GM19372 (cell line): ENCODE results near the gene DKK3.

Experiments
- ATAC-seq: cut with Tn5 transposase; IDR thresholded peaks from one replicate; pipeline ENCODE4 v1.9.1; 2021; ENCODE audit warnings: mild to moderate bottlenecking, low read depth, moderate library complexity; ENCODE audit not compliant: unreplicated experiment

The DKK3 gene

DNA sequence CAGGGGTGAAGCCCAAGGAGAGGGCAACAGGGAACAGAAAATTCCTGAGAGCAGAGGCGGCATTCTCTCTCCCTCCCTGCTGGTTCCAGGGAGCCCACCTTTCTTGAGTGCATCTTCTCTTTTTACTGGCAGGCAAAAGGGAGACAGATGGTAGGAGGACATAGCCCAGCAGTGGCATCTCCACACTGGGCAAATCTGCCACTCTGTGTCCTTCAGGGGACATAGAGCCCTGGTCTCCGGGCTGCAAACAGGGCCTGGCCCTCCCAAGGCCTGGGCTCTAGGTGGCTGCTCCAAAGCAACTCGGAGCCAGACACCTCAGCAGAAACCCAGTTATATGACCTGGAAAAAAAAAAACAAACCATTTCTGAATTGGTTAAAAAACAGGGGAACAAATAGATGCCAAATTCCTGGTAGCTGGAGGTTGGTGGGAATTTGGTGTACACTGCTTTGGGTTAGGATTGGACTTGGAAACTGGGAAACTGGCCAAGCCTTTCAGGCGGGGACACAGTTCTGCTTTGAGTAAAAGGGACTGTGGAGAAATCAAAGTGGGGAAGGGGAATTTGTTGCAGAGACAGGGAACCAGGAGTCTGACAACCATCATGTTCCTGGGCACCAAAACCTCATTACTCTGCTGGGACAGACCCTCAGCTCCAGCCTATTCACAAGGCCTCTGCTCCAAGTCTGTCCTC lies 23.6 kb upstream of the DKK3 start:
- ATAC-seq: no peak

DNA sequence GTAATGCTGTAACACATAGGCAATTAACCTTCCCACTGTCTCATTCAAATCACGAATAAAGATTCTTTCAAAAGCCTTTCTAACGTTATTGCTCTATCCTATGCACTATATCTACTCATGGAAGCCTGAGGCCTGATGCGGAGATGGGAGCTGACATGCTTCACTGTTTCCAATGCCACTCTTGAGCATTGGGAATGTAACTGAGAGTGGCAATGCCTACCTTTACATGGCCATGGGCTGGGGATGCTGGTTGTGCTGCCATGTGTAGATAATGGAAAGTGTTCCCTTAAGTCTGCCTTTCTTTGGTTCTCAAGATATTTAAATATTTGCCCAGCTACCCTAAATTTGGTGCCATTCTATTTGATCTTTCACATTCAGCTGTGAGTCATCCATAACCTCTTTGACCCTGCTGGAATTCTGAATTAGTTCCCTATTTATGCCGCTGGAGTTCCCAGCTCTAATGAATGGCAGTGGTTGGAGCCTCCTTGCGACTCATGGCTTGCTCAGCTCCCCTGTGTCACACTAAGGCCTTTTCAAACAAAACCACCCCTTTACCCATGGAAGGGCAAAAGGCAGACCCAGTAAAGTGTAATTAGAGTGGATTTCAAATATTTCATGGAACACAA lies 21.4 kb upstream of the DKK3 start:
- ATAC-seq: no peak

DNA sequence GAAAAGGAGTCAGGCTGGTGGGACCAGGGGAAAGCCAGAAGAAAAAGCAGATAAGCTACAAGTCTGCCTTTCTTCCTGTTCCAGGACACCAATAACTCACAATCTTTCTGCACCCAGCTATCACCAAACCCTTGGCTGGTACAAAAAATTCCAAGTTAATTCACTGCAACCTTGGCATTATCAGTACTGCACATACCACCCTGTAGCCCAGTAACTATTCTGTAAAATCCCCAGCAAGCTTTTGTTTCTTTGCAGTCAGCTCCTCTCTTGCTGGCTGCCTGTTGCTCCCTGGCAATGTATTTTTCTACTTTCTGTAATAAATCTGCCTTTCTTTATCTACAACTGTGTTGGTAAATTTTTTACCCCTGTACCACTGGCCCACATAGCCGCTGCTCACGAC lies 20.7 kb upstream of the DKK3 start:
- no peak for ATAC-seq

GRCh38 chr11:12028303-12028702 lies 19.9 kb upstream of the DKK3 start:
- no peak for ATAC-seq

DNA sequence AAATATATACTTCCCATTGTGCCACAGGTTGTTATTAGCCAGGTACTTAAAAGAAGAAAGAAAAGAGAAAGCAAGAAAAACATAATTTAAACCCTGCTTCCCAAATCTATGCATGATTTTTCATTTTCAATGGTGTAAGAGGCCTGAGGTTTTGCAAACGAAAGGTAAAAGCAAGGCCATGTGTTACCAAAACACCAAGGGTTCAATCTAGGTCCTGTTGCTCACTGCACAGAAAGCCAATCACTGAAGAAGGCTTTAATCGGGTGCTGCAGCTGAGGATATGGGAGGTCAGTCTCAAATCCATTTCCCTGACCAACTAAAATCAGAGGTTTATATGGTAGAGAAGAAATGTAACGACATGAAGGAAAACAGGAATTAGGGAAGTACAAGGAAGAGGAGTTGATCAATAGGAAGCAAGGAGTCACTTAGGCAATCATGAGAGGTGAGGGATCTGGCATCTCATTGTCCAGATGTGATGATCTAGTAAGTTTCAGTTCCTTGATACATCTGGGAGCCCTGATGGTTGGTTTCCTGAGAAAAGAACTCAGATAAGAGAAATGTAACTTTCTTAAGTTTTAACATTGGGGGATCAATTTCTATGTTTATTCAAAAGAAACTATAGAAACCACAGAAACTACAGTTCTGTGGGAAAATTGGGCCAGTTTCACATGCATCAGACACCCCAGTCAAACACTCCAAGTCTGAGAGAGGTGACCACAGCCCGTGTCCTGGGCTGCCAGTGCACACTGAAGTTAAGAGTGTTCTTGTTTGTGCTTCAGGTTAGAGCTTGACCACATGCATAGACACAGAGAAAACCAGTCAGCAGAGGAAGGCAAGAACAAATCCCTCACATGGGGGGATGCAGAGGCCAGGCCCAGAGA lies 18.1 kb upstream of the DKK3 start:
- no peak for ATAC-seq

- no peak for ATAC-seq
These were observed 16.0 kb upstream of the DKK3 start for GRCh38 chr11:12024254-12024926.

DNA sequence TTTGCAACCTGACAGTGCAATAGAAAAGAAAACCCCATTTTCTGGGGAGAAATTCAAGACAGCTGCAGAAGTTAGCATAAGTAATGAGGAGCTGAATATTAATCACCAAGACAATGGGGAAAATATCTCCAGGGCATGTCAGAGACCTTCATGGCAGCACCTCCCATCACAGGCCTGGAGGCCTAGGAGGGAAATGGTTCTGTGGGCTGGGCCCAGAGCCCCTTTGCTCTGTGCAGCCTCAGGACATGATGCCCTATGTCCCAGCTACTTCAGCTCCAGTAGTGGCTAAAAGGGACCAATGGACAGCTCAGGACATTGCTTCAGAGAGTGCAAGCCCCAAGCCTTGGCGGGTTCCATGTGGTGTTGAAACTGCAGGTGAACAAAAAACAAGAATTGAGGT lies 14.6 kb upstream of the DKK3 start:
- ATAC-seq: no peak

GRCh38 chr11:12020546-12020945 lies 12.1 kb upstream of the DKK3 start:
- no peak for ATAC-seq

DNA sequence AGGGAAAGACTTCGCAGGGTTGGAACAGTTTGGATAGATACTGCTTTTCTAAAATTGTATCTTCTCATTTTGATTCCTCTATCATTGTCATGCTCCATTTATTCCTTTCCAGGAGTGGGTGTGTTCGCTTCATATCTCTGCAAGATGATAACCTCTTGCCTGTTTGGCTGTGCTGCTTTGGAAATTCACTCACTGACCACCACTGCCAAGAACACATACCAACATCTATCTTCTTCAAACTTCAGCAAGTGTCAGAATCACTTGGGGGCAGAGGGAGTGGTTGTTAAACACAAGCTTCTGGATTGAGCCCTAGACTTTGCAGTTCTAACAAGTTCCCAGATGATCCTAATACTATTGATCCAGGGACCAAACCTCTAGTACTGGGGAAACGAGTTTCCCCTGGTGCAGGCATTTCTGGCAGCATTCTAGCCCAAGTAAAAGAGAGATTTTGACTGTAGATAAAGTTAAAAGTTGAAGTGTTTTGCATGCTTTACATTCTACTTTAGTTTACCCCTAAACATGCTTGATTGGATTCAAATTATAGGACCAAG lies 11.5 kb upstream of the DKK3 start:
- no peak for ATAC-seq

DNA sequence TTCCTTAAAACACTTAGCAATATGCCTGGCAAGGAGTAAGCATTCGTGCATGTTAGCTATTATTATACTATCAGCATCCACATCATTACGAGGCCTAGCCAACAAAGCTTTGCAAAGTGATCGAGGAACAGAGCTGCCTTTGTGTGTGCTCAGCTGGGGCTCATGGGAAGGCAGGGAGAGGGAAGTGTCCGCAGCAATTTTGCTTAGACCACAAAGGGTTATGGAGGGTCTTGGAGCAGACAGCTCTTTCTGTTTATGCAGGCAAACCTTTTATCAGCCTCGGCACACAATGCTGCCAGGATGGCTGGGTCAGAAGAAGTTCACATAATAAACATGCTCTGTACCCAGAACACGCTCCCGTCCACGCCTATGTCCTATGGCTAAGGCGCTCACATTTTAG lies 10.9 kb upstream of the DKK3 start:
- ATAC-seq: no peak

DNA sequence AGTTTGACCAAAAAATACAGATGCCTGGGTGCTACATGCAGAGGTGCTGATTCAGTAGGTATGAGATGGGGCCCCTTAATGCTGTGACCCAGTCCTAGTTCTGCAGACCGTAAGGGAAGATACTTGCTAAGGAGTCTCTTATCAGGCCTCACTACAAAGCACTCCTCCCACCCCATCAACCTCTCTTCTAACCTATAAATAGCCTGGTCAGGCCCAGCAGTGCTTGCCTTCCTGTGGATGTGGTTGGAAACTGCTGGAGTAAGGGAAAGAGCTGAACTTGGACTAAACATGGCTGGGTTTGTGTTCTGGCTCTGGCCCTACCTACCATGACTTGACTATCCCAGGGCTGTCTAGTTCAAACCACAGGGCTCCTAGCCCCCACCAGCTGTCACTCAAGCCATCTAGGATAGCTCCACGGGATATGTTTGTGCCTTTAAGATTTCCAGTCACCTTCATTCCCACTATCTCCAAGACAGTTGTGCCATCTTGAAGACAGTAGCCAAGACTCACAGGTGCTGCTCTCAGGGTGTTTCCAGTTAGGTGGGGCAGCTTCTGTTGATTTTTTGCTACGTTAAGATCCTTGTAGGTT lies 9.5 kb upstream of the DKK3 start:
- ATAC-seq: no peak

GRCh38 chr11:12017243-12017678 lies 8.8 kb upstream of the DKK3 start:
- ATAC-seq: no peak

DNA sequence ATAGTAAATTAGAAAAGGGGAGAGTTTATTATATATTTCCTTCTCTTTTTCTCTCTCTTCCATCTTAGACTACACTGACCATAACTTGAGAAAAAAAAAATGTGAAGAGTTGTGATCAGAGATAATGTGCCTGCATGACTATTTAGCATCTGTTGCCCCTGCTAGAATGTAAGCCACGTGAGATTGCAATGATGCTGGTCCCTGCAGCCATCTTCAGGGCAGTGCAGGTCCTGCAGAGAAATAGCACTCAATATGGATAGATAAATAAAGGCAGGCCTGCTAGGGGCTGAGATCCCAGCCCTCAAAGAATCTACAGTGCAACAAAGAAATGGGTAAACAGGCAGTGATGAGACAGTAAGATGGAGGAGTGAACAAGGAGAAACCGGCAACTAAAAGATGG lies 7.8 kb upstream of the DKK3 start:
- ATAC-seq: no peak

DNA sequence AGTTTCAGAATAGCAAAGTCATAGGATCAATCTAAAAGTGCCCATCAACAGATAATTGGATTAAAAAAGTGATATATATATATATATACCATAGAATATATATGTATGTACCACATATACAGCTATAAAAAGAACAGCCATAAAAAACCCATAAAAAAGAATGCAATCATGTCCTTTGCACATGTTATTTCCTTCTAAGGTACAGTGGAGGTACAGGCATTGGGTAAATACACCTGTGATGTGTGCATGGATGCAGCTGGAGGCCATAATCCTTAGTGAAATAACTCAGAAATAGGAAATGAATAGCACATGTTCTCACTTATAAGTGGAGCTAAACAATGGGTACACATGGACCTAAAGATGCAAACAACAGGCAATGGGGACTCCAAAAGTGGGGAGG lies 7.1 kb upstream of the DKK3 start:
- no peak for ATAC-seq

- ATAC-seq: no peak
These were observed 5.4 kb upstream of the DKK3 start for GRCh38 chr11:12013781-12014180.

DNA sequence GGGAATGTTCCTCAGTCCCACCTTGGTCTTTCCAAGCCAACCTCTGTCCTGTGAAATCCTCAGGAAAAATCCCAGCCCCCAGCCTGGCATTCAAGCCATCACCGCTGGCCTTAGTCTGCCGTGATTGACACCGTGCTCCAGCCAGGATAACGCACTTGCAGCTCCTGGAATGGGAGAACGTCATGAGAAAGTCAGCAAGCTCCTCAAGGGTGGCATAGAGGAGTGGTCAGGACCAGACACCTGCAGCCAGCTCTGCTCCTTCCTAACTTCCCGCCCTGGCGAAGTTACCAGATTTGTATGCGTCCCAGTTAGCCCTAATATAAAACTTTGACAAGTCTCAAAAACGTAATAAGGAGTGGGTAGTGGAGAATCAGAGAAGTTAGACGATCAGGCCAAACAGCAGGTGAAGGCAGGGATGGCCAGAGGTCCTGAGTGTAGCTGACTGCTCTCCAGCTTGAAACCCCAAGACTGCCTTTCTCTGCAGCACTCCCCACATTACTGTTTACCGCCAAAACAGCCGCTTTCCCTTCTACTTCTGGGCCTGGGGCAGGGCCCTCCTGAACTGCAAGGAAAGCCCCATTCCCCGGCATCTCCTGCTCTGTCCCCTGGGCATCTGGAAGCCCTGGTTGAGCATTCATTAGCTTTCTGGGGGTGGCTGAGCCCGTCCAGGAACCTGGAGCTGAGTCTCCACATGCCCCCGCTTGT lies 1.3 kb upstream of the DKK3 start:
- ATAC-seq: no peak

DNA sequence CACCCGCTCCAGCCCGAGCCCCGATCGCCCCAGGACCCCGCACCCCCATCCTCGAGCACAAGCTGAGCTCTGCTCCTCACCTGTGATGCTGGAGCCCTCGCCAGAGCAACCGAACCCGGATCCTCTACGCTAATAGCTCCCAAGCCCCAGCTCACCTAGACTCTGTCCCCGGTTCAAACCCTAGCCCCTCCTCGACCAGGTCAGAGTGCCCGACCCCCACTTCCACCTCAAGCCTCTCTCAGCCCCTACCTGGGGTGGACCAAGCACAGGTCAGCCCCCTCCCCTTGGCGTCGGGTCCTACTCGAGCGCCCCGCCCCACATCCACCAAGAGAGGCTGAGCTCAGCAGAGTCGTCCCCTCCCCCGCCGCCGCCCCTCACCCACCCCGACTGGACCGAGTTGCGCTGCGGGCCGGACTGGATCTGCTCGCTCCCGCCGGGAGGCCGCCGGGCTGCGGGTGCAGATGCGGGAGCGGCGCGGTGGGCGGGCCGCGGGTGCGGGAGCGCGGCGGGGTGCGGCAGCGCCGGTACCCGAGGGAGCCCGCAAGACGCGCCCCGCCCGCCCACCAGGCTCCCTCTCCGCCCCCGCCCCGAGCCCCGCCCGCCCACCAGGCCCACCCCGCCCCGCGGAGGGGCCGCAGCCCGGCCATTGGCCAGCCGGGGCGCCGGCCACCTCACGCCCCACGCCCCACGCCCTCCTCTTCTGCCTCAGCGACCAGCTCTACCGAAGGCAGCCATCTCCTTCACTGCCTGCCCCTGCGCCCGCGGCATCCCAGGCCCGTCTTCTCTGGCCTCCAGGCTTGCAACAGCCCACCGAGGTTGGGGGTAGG lies 577 bp upstream of the DKK3 start:
- no peak for ATAC-seq

DNA sequence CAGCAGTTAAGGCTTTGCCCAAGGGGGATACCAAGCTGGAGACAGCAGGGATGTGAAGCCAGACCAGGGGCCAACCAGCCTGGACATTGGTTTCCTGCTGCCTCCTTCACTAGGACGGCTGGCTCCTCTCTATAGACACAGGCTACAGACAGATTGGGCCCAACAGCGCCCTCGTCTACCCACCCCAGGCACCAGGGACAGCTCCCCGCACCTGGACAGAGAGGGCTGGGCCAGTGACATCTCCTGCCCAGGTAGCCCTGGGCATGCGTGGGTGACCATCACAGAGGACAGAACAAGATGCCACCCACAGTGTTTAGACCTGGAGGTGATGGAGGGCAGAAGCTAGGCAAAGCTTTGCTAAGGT lies 1.2 kb downstream of the DKK3 start:
- no peak for ATAC-seq
